ENCODE data around the gene ICAM4.

Gene ICAM4

GRCh38 chr19:10290357-10290875, 3.7 kb downstream of the ICAM4 start:
- peak overlapping the region; percentile 41 for H3K4me3 ChIP-seq (ENCODE audit: low read depth, low read length)

- peak overlapping the region; percentile 31 for H3K4me3 ChIP-seq (ENCODE audit: low read depth, low read length)
Measured at GRCh38 chr19:10290876-10291553, 4.3 kb downstream of the ICAM4 start.

- no peak overlapping the region for H3K4me3 ChIP-seq (ENCODE audit: low read depth, low read length)
Measured at GRCh38 chr19:10291554-10292205, 4.9 kb downstream of the ICAM4 start.

GRCh38 chr19:10292206-10292788, 5.5 kb downstream of the ICAM4 start:
- H3K4me3 ChIP-seq (ENCODE audit: low read depth, low read length): peak overlapping the region; percentile 28

GRCh38 chr19:10292789-10293636, 6.3 kb downstream of the ICAM4 start:
- peak overlapping the region; percentile 28 for H3K4me3 ChIP-seq (ENCODE audit: low read depth, low read length)

GRCh38 chr19:10293637-10294367, 7.0 kb downstream of the ICAM4 start:
- H3K4me3 ChIP-seq (ENCODE audit: low read depth, low read length): no peak overlapping the region

- no peak overlapping the region for H3K4me3 ChIP-seq (ENCODE audit: low read depth, low read length)
Measured at GRCh38 chr19:10294368-10294697, 7.6 kb downstream of the ICAM4 start.

GRCh38 chr19:10295305-10295846, 8.6 kb downstream of the ICAM4 start:
- H3K4me3 ChIP-seq (ENCODE audit: low read depth, low read length): no peak overlapping the region

GRCh38 chr19:10295847-10296591, 9.3 kb downstream of the ICAM4 start:
- H3K4me3 ChIP-seq (ENCODE audit: low read depth, low read length): no peak overlapping the region

- no peak overlapping the region for H3K4me3 ChIP-seq (ENCODE audit: low read depth, low read length)
Measured at GRCh38 chr19:10299545-10300458, 13.0 kb downstream of the ICAM4 start.

GRCh38 chr19:10305139-10305806, 18.5 kb downstream of the ICAM4 start:
- no peak overlapping the region for H3K4me3 ChIP-seq (ENCODE audit: low read depth, low read length)

GRCh38 chr19:10306327-10306726, 19.6 kb downstream of the ICAM4 start:
- H3K4me3 ChIP-seq (ENCODE audit: low read depth, low read length): no peak overlapping the region

- no peak within 1 kb of the TSS for H3K4me3 ChIP-seq (ENCODE audit: low read depth, low read length)
Measured at GRCh38 chr19:10309423-10309822, 22.7 kb downstream of the ICAM4 start, which contains the start of gene ZGLP1. TSS of gene ZGLP1 (minus strand) at chr19:10309815.

GRCh38 chr19:10315335-10316214, 28.8 kb downstream of the ICAM4 start, which contains the start of gene FDX2:
TSS of gene FDX2 (minus strand) at chr19:10316015. CDS start at chr19:10315996, 19 bp downstream.
- H3K4me3 ChIP-seq (ENCODE audit: low read depth, low read length): peak within 1 kb of the TSS; percentile 84

GRCh38 chr19:10316229-10317044, 29.7 kb downstream of the ICAM4 start:
- H3K4me3 ChIP-seq (ENCODE audit: low read depth, low read length): no peak overlapping the region

Data from iPS-11a (cell line).